GM18868 (cell line): ENCODE data around the gene RAB11FIP4.

Experiments
- ATAC-seq: cut with Tn5 transposase; IDR thresholded peaks from one replicate; pipeline ENCODE4 v1.9.1; 2021; ENCODE audit warnings: mild to moderate bottlenecking, moderate library complexity; ENCODE audit not compliant: unreplicated experiment

RAB11FIP4 gene

GRCh38 chr17:31456814-31457213 lies 65.3 kb downstream of the RAB11FIP4 start:
- no peak for ATAC-seq

GRCh38 chr17:31457391-31458234 lies 66.1 kb downstream of the RAB11FIP4 start:
- no peak for ATAC-seq

- no peak for ATAC-seq
Observed at GRCh38 chr17:31458829-31459228, 67.4 kb downstream of the RAB11FIP4 start.

- no peak for ATAC-seq
Observed at GRCh38 chr17:31459716-31460115, 68.2 kb downstream of the RAB11FIP4 start.

- ATAC-seq = no peak
Observed at GRCh38 chr17:31460226-31460721, 68.8 kb downstream of the RAB11FIP4 start.

- no peak for ATAC-seq
Observed at GRCh38 chr17:31461227-31461810, 69.8 kb downstream of the RAB11FIP4 start.

GRCh38 chr17:31462261-31462660 lies 70.8 kb downstream of the RAB11FIP4 start:
- ATAC-seq = no peak

- no peak for ATAC-seq
Observed at GRCh38 chr17:31466096-31466760, 74.8 kb downstream of the RAB11FIP4 start.

GRCh38 chr17:31467502-31468256 lies 76.2 kb downstream of the RAB11FIP4 start:
- ATAC-seq = no peak

- no peak for ATAC-seq
Observed at GRCh38 chr17:31469959-31470358, 78.5 kb downstream of the RAB11FIP4 start.

- no peak for ATAC-seq
Observed at GRCh38 chr17:31470592-31470991, 79.1 kb downstream of the RAB11FIP4 start.

GRCh38 chr17:31472137-31472536 lies 80.7 kb downstream of the RAB11FIP4 start:
- ATAC-seq = no peak

- ATAC-seq = no peak
Observed at GRCh38 chr17:31475378-31476162, 84.1 kb downstream of the RAB11FIP4 start.

- no peak for ATAC-seq
Observed at GRCh38 chr17:31476525-31477416, 85.3 kb downstream of the RAB11FIP4 start.

GRCh38 chr17:31477417-31478055 lies 86.1 kb downstream of the RAB11FIP4 start:
- ATAC-seq = no peak

GRCh38 chr17:31479062-31479408 lies 87.6 kb downstream of the RAB11FIP4 start:
- no peak for ATAC-seq

- ATAC-seq = no peak
Observed at GRCh38 chr17:31479524-31479923, 88.0 kb downstream of the RAB11FIP4 start.

- ATAC-seq = no peak
Observed at GRCh38 chr17:31480067-31480466, 88.6 kb downstream of the RAB11FIP4 start.
